Neuronal stem cell (in vitro differentiated cells): ENCODE results near the gene RNF43.

Source experiments
- DNase-seq: peaks from one replicate; pipeline ENCODE4 v3.0.0-alpha.2; 2013; ENCODE audit warnings: low spot score
- H2AFZ ChIP-seq: one replicate; pipeline ENCODE4 v1.6.1; 2013; ENCODE audit warnings: mild to moderate bottlenecking, low read length, inconsistent platforms
- H2AK5ac ChIP-seq: 2 replicates; pipeline ENCODE4 v1.6.1; 2013; ENCODE audit warnings: low read depth, mild to moderate bottlenecking, inconsistent platforms, low read length, moderate library complexity, mixed read lengths
- H2BK120ac ChIP-seq: 2 replicates; pipeline ENCODE4 v1.6.1; 2013; ENCODE audit warnings: low read depth, mild to moderate bottlenecking, inconsistent platforms, low read length, moderate library complexity, mixed read lengths
- H2BK12ac ChIP-seq: one replicate; pipeline ENCODE4 v1.6.1; 2013; ENCODE audit warnings: low read length, inconsistent platforms
- H2BK15ac ChIP-seq: 2 replicates; pipeline ENCODE4 v1.6.1; 2013; ENCODE audit warnings: mild to moderate bottlenecking, low read length, inconsistent platforms, mixed read lengths
- H2BK5ac ChIP-seq: one replicate; pipeline ENCODE4 v1.6.1; 2013; ENCODE audit warnings: inconsistent platforms, mild to moderate bottlenecking, low read length, moderate library complexity
- H3K14ac ChIP-seq: one replicate; pipeline ENCODE4 v1.6.1; 2013; ENCODE audit warnings: low read length, inconsistent platforms
- H3K18ac ChIP-seq: 2 replicates; pipeline ENCODE4 v1.6.1; 2013; ENCODE audit warnings: low read length, inconsistent platforms
- H3K23ac ChIP-seq: 2 replicates; pipeline ENCODE4 v1.6.1; 2013; ENCODE audit warnings: low read depth, mild to moderate bottlenecking, mixed read lengths, low read length, inconsistent platforms; ENCODE audit not compliant: poor library complexity
- H3K27ac ChIP-seq: replicated peaks from 3 replicates; pipeline ENCODE4 v1.5.1; 2013; ENCODE audit warnings: low read length, inconsistent platforms
- H3K27me3 ChIP-seq, 3 experiments: 2 replicates each; pipeline ENCODE4 v1.6.1; 2013; ENCODE audit warnings: low read length in 3 of 3, mild to moderate bottlenecking in 2 of 3, inconsistent platforms in 1 of 3, low read depth in 1 of 3, mixed read lengths in 1 of 3, moderate library complexity in 1 of 3; ENCODE audit not compliant: control insufficient read depth in 3 of 3, insufficient read depth in 3 of 3
- H3K36me3 ChIP-seq, 2 donors: replicated peaks in 1 of 2; 2 replicates each; pipeline ENCODE4 v1.6.1; 2013; ENCODE audit warnings: low read length in 2 of 2; ENCODE audit not compliant: control insufficient read depth in 2 of 2, insufficient read depth in 2 of 2
- H3K4ac ChIP-seq: 2 replicates; pipeline ENCODE4 v1.6.1; 2013; ENCODE audit warnings: inconsistent platforms, mild to moderate bottlenecking, low read length, moderate library complexity
- H3K4me1 ChIP-seq, 2 donors: 1 replicate in 1 of 2; 2 replicates in 1 of 2; pipeline ENCODE4 v1.6.1; 2013; ENCODE audit warnings: low read length in 2 of 2, low read depth in 1 of 2; ENCODE audit not compliant: control insufficient read depth in 2 of 2, insufficient read depth in 1 of 2
- H3K4me2 ChIP-seq: one replicate; pipeline ENCODE4 v1.6.1; 2013; ENCODE audit warnings: mild to moderate bottlenecking, low read length, inconsistent platforms; ENCODE audit not compliant: insufficient read depth, poor library complexity, severe bottlenecking
- H3K4me3 ChIP-seq, 2 donors: 2 replicates each; pipeline ENCODE4 v1.5.1; 2013; ENCODE audit warnings: low read length in 2 of 2, mild to moderate bottlenecking in 2 of 2, inconsistent platforms in 1 of 2, moderate library complexity in 1 of 2
- H3K79me1 ChIP-seq: one replicate; pipeline ENCODE4 v1.6.1; 2013; ENCODE audit warnings: low read depth, mild to moderate bottlenecking, inconsistent platforms, low read length, moderate library complexity
- H3K9ac ChIP-seq: one replicate; pipeline ENCODE4 v1.6.1; 2013; ENCODE audit warnings: mild to moderate bottlenecking, low read depth, low read length, inconsistent platforms; ENCODE audit not compliant: poor library complexity
- H3K9me3 ChIP-seq, 2 donors: replicated peaks in 1 of 2; 2 replicates each; pipeline versions ENCODE3 to v1.6.1; 2013; ENCODE audit warnings: low read length in 2 of 2, mild to moderate bottlenecking in 2 of 2, inconsistent platforms in 1 of 2, low read depth in 1 of 2, mixed read lengths in 1 of 2, moderate library complexity in 1 of 2; ENCODE audit not compliant: control insufficient read depth in 2 of 2, insufficient read depth in 1 of 2
- H4K8ac ChIP-seq: one replicate; pipeline ENCODE4 v1.6.1; 2013; ENCODE audit warnings: low read depth, mild to moderate bottlenecking, inconsistent platforms, low read length, moderate library complexity
- H4K91ac ChIP-seq: one replicate; pipeline ENCODE4 v1.6.1; 2013; ENCODE audit warnings: low read length, low read depth, mild to moderate bottlenecking, inconsistent platforms; ENCODE audit not compliant: poor library complexity
- WGBS, 2 donors: extraction: QIAGEN DNeasy Blood & Tissue Kit; methylation state at CpG; one replicate each; pipeline ENCODE4 v1.1.7; 2013; ENCODE audit warnings: missing lambda C conversion rate in 2 of 2, mixed read lengths in 1 of 2; ENCODE audit not compliant: insufficient read length in 2 of 2, insufficient replicate concordance in 1 of 2; ENCODE audit errors: extremely low coverage in 2 of 2; 5-methylcytosine and 5-hydroxymethylcytosine counted together

The RNF43 gene

DNA sequence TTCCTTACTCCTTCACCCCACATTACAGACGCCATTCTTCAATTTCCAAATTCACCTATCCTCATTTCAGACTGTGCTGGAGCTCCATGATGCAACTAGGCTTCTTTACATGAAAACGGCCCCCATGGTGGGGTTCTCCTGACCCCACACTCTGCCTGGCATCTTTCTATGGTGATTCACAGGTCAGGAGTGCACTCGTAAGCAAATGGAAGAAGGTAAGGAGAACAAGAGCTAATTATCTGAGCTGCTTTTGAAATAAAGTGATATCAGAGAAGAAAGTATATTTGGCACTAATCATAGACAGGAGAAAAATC lies 37.9 kb downstream of the RNF43 start:
- no peak overlapping the region for H3K4me2 ChIP-seq
- H3K14ac ChIP-seq: no peak overlapping the region
- H2BK15ac ChIP-seq: no peak overlapping the region
- H2BK12ac ChIP-seq: no peak overlapping the region
- H3K9ac ChIP-seq: no peak overlapping the region
- H2BK5ac ChIP-seq: no peak overlapping the region
- no peak overlapping the region for H4K91ac ChIP-seq
- H3K79me1 ChIP-seq: no peaks in the 10 kb centered on the region
- H3K4me3 ChIP-seq: no peak overlapping the region
- no peak overlapping the region for H3K27ac ChIP-seq
- H3K23ac ChIP-seq: no peak overlapping the region
- H3K27me3 ChIP-seq: no peaks in the 10 kb centered on the region
- no peak overlapping the region for H4K8ac ChIP-seq
- no peak for DNase-seq
- no peaks in the 10 kb centered on the region for H3K9me3 ChIP-seq
- WGBS, 2 donors: no CpG with 5 or more reads among the region's 3 CpGs
- peaks cover 4% of the 10 kb centered on the region in 2 donors for H3K4me1 ChIP-seq
- no peak overlapping the region for H2BK120ac ChIP-seq
- no peak overlapping the region for H2AFZ ChIP-seq
- H3K4ac ChIP-seq: no peak overlapping the region
- no peak overlapping the region for H3K18ac ChIP-seq
- no peaks in the 10 kb centered on the region for H3K36me3 ChIP-seq
- H2AK5ac ChIP-seq: no peak overlapping the region

DNA sequence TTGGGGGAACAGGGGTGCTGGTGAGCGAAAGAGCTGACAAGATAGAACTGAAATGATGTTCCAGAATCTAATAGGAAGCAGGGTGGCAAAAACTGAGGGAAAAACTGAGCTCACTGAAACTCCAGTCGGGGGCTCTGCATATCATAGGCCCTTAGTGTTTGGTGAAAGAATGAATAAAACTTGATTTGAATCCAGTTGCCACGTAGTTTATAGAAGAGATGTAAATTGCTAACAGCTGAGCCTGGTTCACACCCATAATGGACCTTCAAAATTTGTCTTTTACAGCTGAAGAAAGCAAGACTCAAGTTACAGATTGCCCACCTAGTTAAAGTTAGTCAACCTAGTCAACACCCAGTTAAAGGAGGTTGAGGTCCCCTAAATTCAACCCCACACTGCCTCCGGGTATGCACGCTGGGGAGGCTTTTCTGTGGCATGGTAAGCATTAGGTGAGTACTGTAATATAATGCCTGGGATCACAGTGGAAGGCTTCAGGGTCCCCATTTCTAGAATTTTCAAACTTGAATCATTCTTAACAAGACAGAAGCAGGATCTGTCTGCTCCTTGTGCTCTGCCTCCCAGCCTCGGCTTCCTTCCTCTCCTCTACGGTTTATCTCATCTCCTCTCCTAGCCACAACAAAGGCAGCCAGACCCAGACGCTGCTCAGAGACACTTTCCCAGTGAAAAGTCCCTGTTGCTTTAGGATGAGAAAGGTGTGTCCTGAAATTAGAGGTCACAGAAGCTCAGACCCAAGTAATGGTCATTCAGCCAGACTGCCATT lies 38.4 kb downstream of the RNF43 start:
- Histone ChIP-seq H2BK5ac (no peak overlapping the region), H3K4ac (no peak overlapping the region), H3K14ac (no peak overlapping the region), H2BK15ac (no peak overlapping the region), H3K36me3 (no peaks in the 10 kb centered on the region), H3K4me2 (no peak overlapping the region), H4K8ac (no peak overlapping the region), H4K91ac (no peak overlapping the region), H3K9me3 (no peaks in the 10 kb centered on the region), H3K4me1 (peaks cover 2% of the 10 kb centered on the region in 2 donors), H3K27ac (no peak overlapping the region), H2AK5ac (no peak overlapping the region), H3K23ac (no peak overlapping the region), H2BK12ac (no peak overlapping the region), H2BK120ac (no peak overlapping the region), H3K79me1 (no peaks in the 10 kb centered on the region), H2AFZ (no peak overlapping the region), H3K4me3 (no peak overlapping the region), H3K27me3 (no peaks in the 10 kb centered on the region), H3K9ac (no peak overlapping the region), H3K18ac (no peak overlapping the region)
- WGBS, 2 donors: no CpG with 5 or more reads among the region's 8 CpGs
- DNase-seq: no peak

DNA sequence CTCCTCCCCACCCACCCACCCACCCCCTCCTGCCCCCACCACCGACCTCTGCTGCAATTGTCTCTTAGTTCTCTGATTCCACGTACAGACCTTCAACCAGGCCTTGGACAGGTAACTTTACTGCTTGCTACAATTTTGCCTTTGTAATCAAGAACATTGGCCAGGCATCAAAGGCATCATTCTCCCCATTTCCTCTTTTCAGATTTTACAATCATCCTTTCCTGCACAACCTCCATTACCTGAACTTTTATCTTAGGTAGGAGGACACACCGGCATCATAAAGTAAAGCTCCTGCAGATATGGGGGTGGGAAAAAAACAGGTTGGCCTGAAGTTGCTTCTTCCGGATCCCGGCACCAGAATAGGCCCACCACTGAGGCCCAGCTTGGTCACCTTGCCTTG lies 39.7 kb downstream of the RNF43 start:
- Histone ChIP-seq H2BK5ac (no peak overlapping the region), H3K9me3 (no peaks in the 10 kb centered on the region), H3K36me3 (no peaks in the 10 kb centered on the region), H3K4me3 (no peak overlapping the region), H4K8ac (no peak overlapping the region), H2AK5ac (no peak overlapping the region), H3K4me2 (no peak overlapping the region), H2AFZ (no peak overlapping the region), H3K14ac (no peak overlapping the region), H3K9ac (no peak overlapping the region), H2BK12ac (no peak overlapping the region), H3K23ac (no peak overlapping the region), H3K27me3 (no peaks in the 10 kb centered on the region), H2BK15ac (no peak overlapping the region), H3K4ac (no peak overlapping the region), H3K18ac (no peak overlapping the region), H2BK120ac (no peak overlapping the region), H3K27ac (no peak overlapping the region), H4K91ac (no peak overlapping the region), H3K79me1 (no peaks in the 10 kb centered on the region), H3K4me1 (peaks cover 0 to 2% of the 10 kb centered on the region in 2 donors)
- no peak for DNase-seq
- WGBS, 2 donors: no CpG with 5 or more reads among the region's 5 CpGs

DNA sequence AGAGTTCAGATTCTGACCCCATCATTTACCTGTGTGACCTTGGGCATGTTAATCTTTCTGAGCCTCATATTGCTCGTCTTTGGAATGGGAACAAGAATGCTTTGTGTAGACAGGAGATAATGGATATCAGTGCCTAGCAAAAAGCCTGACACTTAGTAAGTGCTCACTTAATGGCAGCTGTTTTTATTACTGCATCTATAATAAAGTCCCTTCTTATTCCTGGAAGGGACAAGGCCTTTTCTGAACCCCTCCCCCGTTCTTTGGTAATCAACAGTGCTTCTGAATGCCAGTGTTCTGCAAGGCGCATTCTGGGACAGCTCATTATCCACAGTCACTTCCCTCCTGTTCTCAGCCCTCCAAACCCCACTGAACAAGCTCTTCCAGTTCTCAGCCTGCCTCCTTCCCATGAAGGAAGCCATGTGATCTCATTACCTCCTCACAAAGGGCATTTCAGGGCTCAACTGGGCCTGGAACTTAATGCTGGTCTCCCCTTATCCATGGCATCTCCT lies 40.2 kb downstream of the RNF43 start:
- H2AK5ac ChIP-seq: no peak overlapping the region
- H4K8ac ChIP-seq: no peak overlapping the region
- no peak overlapping the region for H3K18ac ChIP-seq
- no peak overlapping the region for H4K91ac ChIP-seq
- H2AFZ ChIP-seq: no peak overlapping the region
- H3K79me1 ChIP-seq: no peaks in the 10 kb centered on the region
- no peaks in the 10 kb centered on the region for H3K36me3 ChIP-seq
- H2BK15ac ChIP-seq: no peak overlapping the region
- H3K27me3 ChIP-seq: no peaks in the 10 kb centered on the region
- no peak for DNase-seq
- no peak overlapping the region for H3K4ac ChIP-seq
- no peak overlapping the region for H3K23ac ChIP-seq
- peaks cover 0 to 6% of the 10 kb centered on the region in 2 donors for H3K4me1 ChIP-seq
- no peak overlapping the region for H2BK12ac ChIP-seq
- no peak overlapping the region for H3K9ac ChIP-seq
- no peak overlapping the region for H2BK5ac ChIP-seq
- H3K9me3 ChIP-seq: no peaks in the 10 kb centered on the region
- no peak overlapping the region for H3K4me3 ChIP-seq
- no peak overlapping the region for H2BK120ac ChIP-seq
- no peak overlapping the region for H3K27ac ChIP-seq
- no peak overlapping the region for H3K14ac ChIP-seq
- no peak overlapping the region for H3K4me2 ChIP-seq
- no CpG with 5 or more reads among the region's 3 CpGs for WGBS, 2 donors
